SU-DHL-6 (cell line): Measurements from ENCODE around the gene RASSF5.

Source experiments
- H2AFZ ChIP-seq: fragments of 200-600 bp; sonication (generic); 2 replicates; pipeline ENCODE4 v1.6.1; 2014; ENCODE audit warnings: low read depth, mild to moderate bottlenecking, moderate library complexity, mixed read lengths, antibody characterized with exemption, low read length; ENCODE audit not compliant: severe bottlenecking
- H3F3A ChIP-seq: fragments of 200-600 bp; shearing (Covaris generic); 2 replicates; pipeline ENCODE4 v1.6.0; 2016; ENCODE audit warnings: antibody characterized with exemption, mild to moderate bottlenecking; ENCODE audit not compliant: insufficient read depth
- H3K27ac ChIP-seq: fragments of 200-600 bp; sonication (generic); 2 replicates; pipeline ENCODE4 v1.5.1; 2016; ENCODE audit warnings: low read depth, mild to moderate bottlenecking, low read length, moderate library complexity, mixed read lengths
- H3K27me3 ChIP-seq: fragments of 200-600 bp; sonication (generic), shearing (Covaris generic); 2 replicates; pipeline ENCODE4 v1.6.0; 2014; ENCODE audit warnings: mild to moderate bottlenecking, low read length
- H3K36me3 ChIP-seq: fragments of 200-600 bp; sonication (generic); 2 replicates; pipeline ENCODE4 v1.6.1; 2014; ENCODE audit warnings: mild to moderate bottlenecking, low read length, mixed read lengths
- H3K4me2 ChIP-seq: fragments of 300-600, 200-600 bp; shearing (Covaris generic), sonication (generic); 2 replicates; pipeline ENCODE4 v1.6.0; 2014; ENCODE audit warnings: low read length, low read depth, mild to moderate bottlenecking; ENCODE audit not compliant: poor library complexity, severe bottlenecking
- H3K4me3 ChIP-seq: fragments of 200-600 bp; sonication (generic); 2 replicates; pipeline ENCODE4 v1.5.1; 2014; ENCODE audit warnings: antibody characterized with exemption, low read length, mild to moderate bottlenecking, mixed read lengths; ENCODE audit not compliant: insufficient read depth, poor library complexity, severe bottlenecking
- H3K79me2 ChIP-seq: fragments of 200-600 bp; sonication (generic); 2 replicates; pipeline ENCODE4 v1.6.1; 2014; ENCODE audit warnings: mild to moderate bottlenecking, low read length, moderate library complexity; ENCODE audit not compliant: insufficient read depth
- H3K9ac ChIP-seq: fragments of 200-600 bp; sonication (generic); 2 replicates; pipeline ENCODE4 v1.7.0; 2014; ENCODE audit warnings: mild to moderate bottlenecking, low read length
- H3K9me2 ChIP-seq: fragments of 200-600 bp; sonication (generic); replicated peaks from 2 replicates; pipeline ENCODE4 v1.6.1; 2014; ENCODE audit warnings: low read length; ENCODE audit not compliant: insufficient read depth
- H3K9me3 ChIP-seq: fragments of 200-600 bp; sonication (generic); 2 replicates; pipeline ENCODE4 v1.6.1; 2014; ENCODE audit warnings: low read length, mixed read lengths; ENCODE audit not compliant: insufficient read depth
- H4K20me1 ChIP-seq: fragments of 200-600 bp; sonication (generic); 2 replicates; pipeline ENCODE4 v1.6.1; 2014; ENCODE audit warnings: low read depth, mild to moderate bottlenecking, antibody characterized with exemption, low read length, moderate library complexity, mixed read lengths
- EZH2phosphoT487 ChIP-seq: fragments of 200-600 bp; sonication (generic), shearing (Covaris generic); conservative IDR thresholded peaks from 2 replicates; pipeline ENCODE4 v1.6.1; 2018; ENCODE audit warnings: mild to moderate bottlenecking, antibody characterized with exemption, low read length, moderate library complexity, mixed read lengths
- TF ChIP-seq, protein P1 (sequence below): fragments of 200-600 bp; sonication (generic); IDR thresholded peaks from one replicate; pipeline ENCODE4 v1.5.1; 2017; ENCODE audit warnings: antibody characterized with exemption, mild to moderate bottlenecking, low read length, moderate library complexity; ENCODE audit not compliant: insufficient read depth, poor library complexity, severe bottlenecking

The RASSF5 gene

DNA sequence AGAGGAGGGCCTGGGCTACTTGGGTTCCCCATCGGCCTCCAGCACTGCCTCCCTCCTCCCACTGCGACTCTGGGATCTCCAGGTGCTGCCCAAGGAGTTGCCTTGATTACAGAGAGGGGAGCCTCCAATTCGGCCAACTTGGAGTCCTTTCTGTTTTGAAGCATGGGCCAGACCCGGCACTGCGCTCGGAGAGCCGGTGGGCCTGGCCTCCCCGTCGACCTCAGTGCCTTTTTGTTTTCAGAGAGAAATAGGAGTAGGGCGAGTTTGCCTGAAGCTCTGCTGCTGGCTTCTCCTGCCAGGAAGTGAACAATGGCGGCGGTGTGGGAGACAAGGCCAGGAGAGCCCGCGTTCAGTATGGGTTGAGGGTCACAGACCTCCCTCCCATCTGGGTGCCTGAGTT lies 80.6 kb downstream of the RASSF5 start:
- peaks cover 3% of the 10 kb centered on the region; the same call in 1 of the 2 replicates for H3K36me3 ChIP-seq
- no peaks in the 10 kb centered on the region for H3K9me3 ChIP-seq

DNA sequence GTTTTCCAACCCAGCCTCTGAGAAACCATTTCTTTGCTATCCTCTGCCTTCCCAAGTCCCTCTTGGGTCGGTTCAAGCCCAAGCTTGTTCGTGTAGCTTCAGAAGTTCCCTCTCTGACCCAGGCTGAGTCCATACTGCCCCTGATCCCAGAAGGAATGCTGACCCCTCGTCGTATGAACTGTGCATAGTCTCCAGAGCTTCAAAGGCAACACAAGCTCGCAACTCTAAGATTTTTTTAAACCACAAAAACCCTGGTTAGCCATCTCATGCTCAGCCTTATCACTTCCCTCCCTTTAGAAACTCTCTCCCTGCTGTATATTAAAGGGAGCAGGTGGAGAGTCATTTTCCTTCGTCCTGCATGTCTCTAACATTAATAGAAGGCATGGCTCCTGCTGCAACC lies 81.2 kb downstream of the RASSF5 start:
- H3K9ac ChIP-seq: no peak overlapping the region
- H3K36me3 ChIP-seq: peaks cover 3% of the 10 kb centered on the region; the same call in 1 of the 2 replicates
- no peak overlapping the region for H3K4me2 ChIP-seq
- no peak overlapping the region for H3K27ac ChIP-seq
- no peak overlapping the region for H2AFZ ChIP-seq
- H3K9me3 ChIP-seq: no peaks in the 10 kb centered on the region
- no peaks in the 10 kb centered on the region for H3K27me3 ChIP-seq
- H3K9me2 ChIP-seq: no peaks in the 10 kb centered on the region
- TF ChIP-seq, protein P1, sequence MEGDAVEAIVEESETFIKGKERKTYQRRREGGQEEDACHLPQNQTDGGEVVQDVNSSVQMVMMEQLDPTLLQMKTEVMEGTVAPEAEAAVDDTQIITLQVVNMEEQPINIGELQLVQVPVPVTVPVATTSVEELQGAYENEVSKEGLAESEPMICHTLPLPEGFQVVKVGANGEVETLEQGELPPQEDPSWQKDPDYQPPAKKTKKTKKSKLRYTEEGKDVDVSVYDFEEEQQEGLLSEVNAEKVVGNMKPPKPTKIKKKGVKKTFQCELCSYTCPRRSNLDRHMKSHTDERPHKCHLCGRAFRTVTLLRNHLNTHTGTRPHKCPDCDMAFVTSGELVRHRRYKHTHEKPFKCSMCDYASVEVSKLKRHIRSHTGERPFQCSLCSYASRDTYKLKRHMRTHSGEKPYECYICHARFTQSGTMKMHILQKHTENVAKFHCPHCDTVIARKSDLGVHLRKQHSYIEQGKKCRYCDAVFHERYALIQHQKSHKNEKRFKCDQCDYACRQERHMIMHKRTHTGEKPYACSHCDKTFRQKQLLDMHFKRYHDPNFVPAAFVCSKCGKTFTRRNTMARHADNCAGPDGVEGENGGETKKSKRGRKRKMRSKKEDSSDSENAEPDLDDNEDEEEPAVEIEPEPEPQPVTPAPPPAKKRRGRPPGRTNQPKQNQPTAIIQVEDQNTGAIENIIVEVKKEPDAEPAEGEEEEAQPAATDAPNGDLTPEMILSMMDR: no peak
- TF ChIP-seq EZH2phosphoT487: no peak
- no peaks in the 10 kb centered on the region for H3F3A ChIP-seq
- no peak overlapping the region for H3K4me3 ChIP-seq
- no peaks in the 10 kb centered on the region for H3K79me2 ChIP-seq
- H4K20me1 ChIP-seq: no peaks in the 10 kb centered on the region

More for the DNA sequence above, 80.6 kb downstream of the RASSF5 start:
- no peak for TF ChIP-seq EZH2phosphoT487
- TF ChIP-seq, protein P1: no peak
- no peak overlapping the region for H3K27ac ChIP-seq
- H3K9me2 ChIP-seq: no peaks in the 10 kb centered on the region
- no peaks in the 10 kb centered on the region for H3K79me2 ChIP-seq
- no peak overlapping the region for H3K9ac ChIP-seq
- H3K4me2 ChIP-seq: no peak overlapping the region
- no peaks in the 10 kb centered on the region for H4K20me1 ChIP-seq
- no peaks in the 10 kb centered on the region for H3K27me3 ChIP-seq
- H3F3A ChIP-seq: no peaks in the 10 kb centered on the region
- H2AFZ ChIP-seq: no peak overlapping the region
- H3K4me3 ChIP-seq: no peak overlapping the region

DNA sequence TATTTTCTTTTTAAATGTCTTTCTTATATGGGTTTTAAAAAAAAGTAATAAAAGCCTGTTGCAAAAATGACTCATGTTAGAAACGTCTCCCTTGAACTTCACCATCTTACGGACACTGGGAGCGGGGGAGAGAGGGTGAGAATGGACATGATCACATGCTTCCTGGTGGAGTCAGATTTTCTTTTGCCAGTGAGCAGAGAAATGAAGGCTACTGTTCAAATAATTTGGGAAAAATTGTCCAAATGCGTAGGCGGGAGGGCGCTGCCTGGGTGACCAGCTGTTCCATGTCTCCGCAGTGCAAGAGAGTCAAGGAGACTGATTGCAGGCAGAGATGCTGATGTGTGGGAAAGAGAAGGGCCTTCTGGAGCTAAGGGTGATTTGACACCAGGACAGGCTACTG lies 81.9 kb downstream of the RASSF5 start:
- H4K20me1 ChIP-seq: no peaks in the 10 kb centered on the region
- H3K9me3 ChIP-seq: no peaks in the 10 kb centered on the region
- TF ChIP-seq EZH2phosphoT487: no peak
- TF ChIP-seq, protein P1: no peak
- no peak overlapping the region for H3K4me3 ChIP-seq
- H3K79me2 ChIP-seq: no peaks in the 10 kb centered on the region
- H3K27me3 ChIP-seq: no peaks in the 10 kb centered on the region
- H3K36me3 ChIP-seq: peaks cover 5% of the 10 kb centered on the region; the same call in 1 of the 2 replicates
- no peaks in the 10 kb centered on the region for H3K9me2 ChIP-seq
- no peak overlapping the region for H3K4me2 ChIP-seq
- H3F3A ChIP-seq: no peaks in the 10 kb centered on the region
- no peak overlapping the region for H2AFZ ChIP-seq
- no peak overlapping the region for H3K27ac ChIP-seq
- H3K9ac ChIP-seq: no peak overlapping the region
